ENCODE data around the gene RTKN2.
"Not testable (repeated sequence)": the region's sequence is repeated elsewhere in the genome, so short reads cannot be mapped to it uniquely, and the experiment has no call there.

Gene RTKN2

GRCh38 chr10:62258926-62259325 lies 9.7 kb downstream of the RTKN2 start:
- no peak for DNase-seq

GRCh38 chr10:62253704-62254103 lies 14.9 kb downstream of the RTKN2 start:
- DNase-seq = no peak

- DNase-seq = no peak
Observed at GRCh38 chr10:62252051-62252450, 16.6 kb downstream of the RTKN2 start.

GRCh38 chr10:62250594-62251198 lies 17.9 kb downstream of the RTKN2 start:
- DNase-seq = no peak

- no peak for DNase-seq
Observed at GRCh38 chr10:62249957-62250356, 18.7 kb downstream of the RTKN2 start.

GRCh38 chr10:62248465-62248864 lies 20.2 kb downstream of the RTKN2 start:
- DNase-seq = no peak

GRCh38 chr10:62244785-62245467 lies 23.7 kb downstream of the RTKN2 start:
- DNase-seq = peak; percentile 31

GRCh38 chr10:62244088-62244487 lies 24.6 kb downstream of the RTKN2 start:
- no peak for DNase-seq

GRCh38 chr10:62243647-62243997 lies 25.0 kb downstream of the RTKN2 start:
- no peak for DNase-seq

- not testable (repeated sequence) for DNase-seq
Observed at GRCh38 chr10:62242965-62243646, 25.5 kb downstream of the RTKN2 start.

- not testable (repeated sequence) for DNase-seq
Observed at GRCh38 chr10:62241521-62241920, 27.1 kb downstream of the RTKN2 start.

- DNase-seq = no peak
Observed at GRCh38 chr10:62239994-62240393, 28.6 kb downstream of the RTKN2 start.

GRCh38 chr10:62238880-62239279 lies 29.8 kb downstream of the RTKN2 start:
- DNase-seq = no peak

GRCh38 chr10:62237966-62238365 lies 30.7 kb downstream of the RTKN2 start:
- DNase-seq = no peak

GRCh38 chr10:62237506-62237905 lies 31.1 kb downstream of the RTKN2 start:
- no peak for DNase-seq

- DNase-seq = no peak
Observed at GRCh38 chr10:62234077-62234605, 34.5 kb downstream of the RTKN2 start.

- DNase-seq = no peak
Observed at GRCh38 chr10:62233356-62234076, 35.1 kb downstream of the RTKN2 start.

GRCh38 chr10:62231805-62232204 lies 36.8 kb downstream of the RTKN2 start:
- no peak for DNase-seq

GRCh38 chr10:62231371-62231770 lies 37.3 kb downstream of the RTKN2 start:
- DNase-seq = no peak

GRCh38 chr10:62230344-62231121 lies 38.1 kb downstream of the RTKN2 start:
- DNase-seq = no peak

GRCh38 chr10:62225362-62225761 lies 43.3 kb downstream of the RTKN2 start:
- no peak for DNase-seq

GRCh38 chr10:62224606-62225005 lies 44.0 kb downstream of the RTKN2 start:
- no peak for DNase-seq

GRCh38 chr10:62217683-62218082 lies 51.0 kb downstream of the RTKN2 start:
- no peak for DNase-seq

All from activated naive CD4-positive, alpha-beta T cell treated with Interleukin-2 at 50 U/mL for 16 hours (primary cell).